Neuron (in vitro differentiated cells): ENCODE results near the gene CCDC149.
"Not testable (repeated sequence)": the region's sequence is repeated elsewhere in the genome, so short reads cannot be mapped to it uniquely, and the experiment has no call there.

Source experiments
- H2AFZ ChIP-seq: one replicate; pipeline ENCODE4 v1.6.1; 2013; ENCODE audit warnings: low read depth, mild to moderate bottlenecking, inconsistent platforms, low read length, moderate library complexity
- H3K27me3 ChIP-seq: one replicate; pipeline ENCODE4 v1.6.1; 2013; ENCODE audit warnings: low read length; ENCODE audit not compliant: insufficient read depth
- H3K36me3 ChIP-seq: one replicate; pipeline ENCODE4 v1.6.1; 2013; ENCODE audit warnings: low read length; ENCODE audit not compliant: insufficient read depth
- H3K4me1 ChIP-seq: one replicate; pipeline ENCODE4 v1.6.1; 2013; ENCODE audit warnings: low read length; ENCODE audit not compliant: insufficient read depth
- H3K4me3 ChIP-seq: 2 replicates; pipeline ENCODE4 v1.5.1; 2013; ENCODE audit warnings: mild to moderate bottlenecking, low read length, moderate library complexity
- H3K9me3 ChIP-seq: one replicate; pipeline ENCODE4 v1.6.1; 2013; ENCODE audit warnings: low read length

Gene CCDC149

DNA sequence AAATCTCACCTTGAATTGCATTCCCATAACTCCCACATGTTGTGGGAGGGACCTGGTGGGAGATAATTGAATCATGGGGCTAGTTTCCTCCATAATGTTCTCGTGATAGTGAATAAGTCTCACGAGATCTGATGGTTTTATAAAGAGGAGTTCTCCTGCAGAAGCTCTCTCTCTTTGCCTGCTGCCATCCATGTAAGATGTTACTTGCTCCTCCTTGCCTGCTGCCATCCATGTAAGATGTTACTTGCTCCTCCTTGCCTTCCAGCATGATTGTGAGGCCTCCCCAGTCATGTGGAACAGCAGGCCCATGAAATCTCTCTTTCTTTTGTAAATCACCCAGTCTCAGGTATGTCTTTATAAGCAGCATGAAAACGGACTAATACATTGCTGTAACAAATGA lies 3.2 kb downstream of the CCDC149 start:
- H2AFZ ChIP-seq, H3K36me3 ChIP-seq, H3K4me1 ChIP-seq, H3K4me3 ChIP-seq, H3K27me3 ChIP-seq: not testable (repeated sequence)
- peaks cover 18% of the 10 kb centered on the region for H3K9me3 ChIP-seq

DNA sequence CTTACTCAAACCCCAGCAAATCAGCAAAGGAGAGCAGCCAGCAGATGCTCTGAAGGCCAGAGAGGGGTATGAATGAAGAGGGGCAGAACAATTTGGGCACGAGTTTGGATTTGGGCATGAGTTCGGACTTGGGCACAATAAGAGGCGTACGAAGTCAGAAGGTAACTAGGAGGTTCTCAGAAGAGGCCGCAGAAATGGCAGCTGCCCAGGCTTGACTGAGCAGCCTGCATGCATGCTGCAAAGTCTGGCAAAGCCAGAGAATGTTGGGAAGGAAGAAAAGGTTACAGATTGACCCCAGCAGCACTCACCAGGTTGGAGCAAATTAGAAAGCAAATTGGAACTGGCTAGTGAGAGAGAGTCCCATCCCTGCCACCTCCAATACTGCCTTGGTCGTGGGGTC lies 15.2 kb downstream of the CCDC149 start:
- Histone ChIP-seq H3K27me3 (no peaks in the 10 kb centered on the region), H2AFZ (no peak overlapping the region), H3K9me3 (no peaks in the 10 kb centered on the region), H3K4me1 (no peaks in the 10 kb centered on the region), H3K4me3 (no peak overlapping the region), H3K36me3 (no peaks in the 10 kb centered on the region)

DNA sequence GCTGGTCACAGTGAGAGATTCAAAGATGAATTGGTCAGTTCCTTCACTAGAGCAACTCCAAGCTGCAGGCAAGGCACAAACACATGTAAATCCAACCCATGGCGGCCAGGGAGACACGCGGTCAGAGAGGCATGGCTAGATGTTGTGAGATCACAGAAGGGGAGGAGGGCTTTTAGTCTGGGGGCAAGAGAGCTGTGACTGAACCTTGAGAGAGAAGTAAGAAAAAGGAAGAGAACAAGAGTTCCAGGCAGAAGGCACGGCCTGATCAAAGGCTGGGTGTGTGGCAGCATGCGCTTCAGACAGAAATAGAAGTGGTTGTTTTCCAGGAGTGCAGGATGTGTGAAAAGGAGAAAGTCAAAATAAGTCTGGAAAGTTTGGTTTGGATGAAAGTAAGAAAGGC lies 15.9 kb downstream of the CCDC149 start:
- H3K4me1 ChIP-seq = no peaks in the 10 kb centered on the region
- no peaks in the 10 kb centered on the region for H3K27me3 ChIP-seq
- no peaks in the 10 kb centered on the region for H3K36me3 ChIP-seq
- no peak overlapping the region for H2AFZ ChIP-seq
- no peaks in the 10 kb centered on the region for H3K9me3 ChIP-seq
- no peak overlapping the region for H3K4me3 ChIP-seq

DNA sequence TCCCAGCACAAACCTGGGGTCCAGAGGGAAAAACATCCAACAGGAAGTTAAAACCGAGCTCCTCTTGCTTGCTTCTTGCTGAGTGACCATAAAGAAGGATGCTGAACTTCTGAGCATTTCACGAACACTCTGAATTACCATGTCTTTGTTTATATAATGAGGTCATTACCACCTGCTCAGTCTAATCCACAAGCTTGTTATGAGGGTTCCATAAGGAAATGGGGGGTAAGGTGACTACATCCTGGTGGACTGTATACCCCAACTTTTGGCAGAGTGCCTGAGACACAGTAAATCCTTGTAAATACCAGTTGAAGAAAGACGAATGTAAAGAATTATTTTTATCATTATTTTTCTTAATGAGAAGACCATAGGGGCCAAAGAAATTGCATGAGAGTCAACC lies 16.8 kb downstream of the CCDC149 start:
- H3K36me3 ChIP-seq = no peaks in the 10 kb centered on the region

DNA sequence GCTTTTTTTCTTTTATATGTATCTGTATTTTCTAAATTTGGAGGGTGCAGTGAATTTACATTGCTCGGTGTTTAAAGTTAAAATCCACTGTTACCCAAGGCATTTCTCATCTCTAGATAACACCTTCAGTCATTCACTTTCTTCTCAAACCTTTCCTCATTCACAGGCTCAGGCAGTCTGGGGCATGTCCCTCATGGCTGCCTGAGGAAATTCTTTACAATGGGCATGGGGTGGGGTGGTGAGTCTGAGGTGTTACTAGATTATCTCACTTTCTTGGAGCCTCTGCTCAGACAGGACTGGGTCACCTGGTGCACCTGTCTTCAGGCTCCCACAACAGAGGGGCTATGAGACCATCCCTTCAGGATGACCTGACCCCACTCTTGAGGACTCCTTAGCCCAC lies 17.4 kb downstream of the CCDC149 start:
- Histone ChIP-seq H3K9me3 (no peaks in the 10 kb centered on the region), H3K36me3 (no peaks in the 10 kb centered on the region), H2AFZ (no peak overlapping the region), H3K27me3 (no peaks in the 10 kb centered on the region), H3K4me3 (no peak overlapping the region), H3K4me1 (no peaks in the 10 kb centered on the region)

More for the DNA sequence above, 16.8 kb downstream of the CCDC149 start:
- Histone ChIP-seq H3K27me3 (no peaks in the 10 kb centered on the region), H3K4me1 (no peaks in the 10 kb centered on the region), H2AFZ (no peak overlapping the region), H3K9me3 (no peaks in the 10 kb centered on the region), H3K4me3 (no peak overlapping the region)

DNA sequence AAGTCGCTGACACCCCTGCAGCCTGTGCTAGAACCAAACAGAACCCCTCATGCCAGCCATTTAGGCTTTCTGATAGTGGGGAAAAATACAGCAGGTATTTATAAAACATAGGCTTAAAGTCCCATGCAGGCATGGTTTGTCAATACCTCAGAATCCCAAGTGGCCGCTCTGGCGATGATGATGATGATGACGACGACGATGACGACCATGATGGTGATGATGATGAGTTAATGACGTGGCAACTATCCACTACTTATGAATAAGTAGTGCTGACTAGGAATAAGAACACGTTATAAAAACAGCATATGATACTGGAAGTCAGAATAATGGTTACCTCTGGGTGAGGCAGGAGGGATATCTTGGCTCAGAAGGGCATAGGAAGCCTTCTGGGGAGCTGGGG lies 18.0 kb downstream of the CCDC149 start:
- H3K4me3 ChIP-seq = no peak overlapping the region

DNA sequence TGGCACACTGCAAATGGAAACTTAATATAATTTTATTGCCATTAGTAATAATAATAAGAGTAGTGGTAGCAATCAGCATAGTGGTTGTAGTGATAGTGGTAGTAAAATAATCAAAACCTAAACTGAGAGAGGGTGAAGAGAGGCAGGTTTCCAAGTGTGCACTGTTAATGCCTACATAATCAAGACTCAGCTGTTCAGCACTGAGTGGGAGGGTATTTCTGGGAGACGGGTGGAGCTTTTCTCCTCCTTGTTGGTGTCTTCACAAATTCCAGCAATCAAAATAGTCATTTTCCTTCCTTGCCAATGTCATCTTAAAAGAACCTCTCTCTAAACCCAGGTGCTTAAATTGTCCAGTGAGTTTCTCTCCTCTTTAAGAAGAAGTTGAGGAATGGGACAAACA lies 18.6 kb downstream of the CCDC149 start:
- Histone ChIP-seq H3K4me1 (no peaks in the 10 kb centered on the region), H3K27me3 (no peaks in the 10 kb centered on the region), H3K9me3 (no peaks in the 10 kb centered on the region), H3K4me3 (no peak overlapping the region), H2AFZ (no peak overlapping the region), H3K36me3 (no peaks in the 10 kb centered on the region)

More for the DNA sequence above, 18.0 kb downstream of the CCDC149 start:
- Histone ChIP-seq H3K9me3 (no peaks in the 10 kb centered on the region), H3K4me1 (no peaks in the 10 kb centered on the region), H2AFZ (no peak overlapping the region), H3K27me3 (no peaks in the 10 kb centered on the region), H3K36me3 (no peaks in the 10 kb centered on the region)

DNA sequence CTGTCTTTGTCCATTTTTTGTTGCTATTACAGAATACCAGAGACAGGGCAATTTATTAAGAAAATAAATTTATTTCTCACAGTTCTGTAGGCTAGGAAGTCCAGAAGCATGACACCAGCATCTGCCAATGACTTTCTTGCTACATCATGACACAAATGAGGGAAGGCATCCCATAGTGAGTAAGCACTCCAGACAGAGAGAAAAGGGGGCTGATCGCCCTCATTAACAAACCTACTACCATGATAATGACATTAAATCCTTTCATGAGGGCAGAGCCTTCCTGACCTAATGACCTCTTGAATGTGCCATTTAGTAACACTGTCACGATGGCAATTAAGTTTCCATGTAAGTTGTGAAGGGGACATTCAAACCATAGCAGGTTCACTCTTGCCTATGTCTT lies 20.1 kb downstream of the CCDC149 start:
- Histone ChIP-seq H3K36me3 (no peaks in the 10 kb centered on the region), H3K9me3 (no peaks in the 10 kb centered on the region), H3K27me3 (no peaks in the 10 kb centered on the region), H2AFZ (no peak overlapping the region), H3K4me1 (no peaks in the 10 kb centered on the region), H3K4me3 (no peak overlapping the region)

DNA sequence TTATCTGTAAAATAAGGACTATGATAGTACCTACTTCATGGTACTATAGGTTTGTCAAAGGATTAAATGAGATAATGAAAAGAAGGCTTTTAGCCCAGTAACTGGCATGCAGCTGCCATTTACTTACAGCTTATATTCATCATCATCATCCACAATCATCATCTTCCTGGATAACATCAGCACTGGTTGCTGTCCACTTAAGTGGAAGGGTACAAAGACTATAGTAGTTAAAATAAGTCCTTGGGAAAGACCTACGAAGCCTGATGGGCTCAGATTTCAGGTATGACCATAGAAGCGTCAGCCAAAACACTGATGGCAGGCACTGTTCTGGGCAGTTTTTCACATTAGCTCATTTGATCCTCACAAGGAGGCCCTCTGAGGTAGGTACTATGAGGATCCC lies 20.6 kb downstream of the CCDC149 start:
- H3K4me1 ChIP-seq = no peaks in the 10 kb centered on the region
- H3K9me3 ChIP-seq = no peaks in the 10 kb centered on the region
- no peaks in the 10 kb centered on the region for H3K36me3 ChIP-seq
- H2AFZ ChIP-seq = no peak overlapping the region
- H3K4me3 ChIP-seq = no peak overlapping the region
- H3K27me3 ChIP-seq = no peaks in the 10 kb centered on the region

DNA sequence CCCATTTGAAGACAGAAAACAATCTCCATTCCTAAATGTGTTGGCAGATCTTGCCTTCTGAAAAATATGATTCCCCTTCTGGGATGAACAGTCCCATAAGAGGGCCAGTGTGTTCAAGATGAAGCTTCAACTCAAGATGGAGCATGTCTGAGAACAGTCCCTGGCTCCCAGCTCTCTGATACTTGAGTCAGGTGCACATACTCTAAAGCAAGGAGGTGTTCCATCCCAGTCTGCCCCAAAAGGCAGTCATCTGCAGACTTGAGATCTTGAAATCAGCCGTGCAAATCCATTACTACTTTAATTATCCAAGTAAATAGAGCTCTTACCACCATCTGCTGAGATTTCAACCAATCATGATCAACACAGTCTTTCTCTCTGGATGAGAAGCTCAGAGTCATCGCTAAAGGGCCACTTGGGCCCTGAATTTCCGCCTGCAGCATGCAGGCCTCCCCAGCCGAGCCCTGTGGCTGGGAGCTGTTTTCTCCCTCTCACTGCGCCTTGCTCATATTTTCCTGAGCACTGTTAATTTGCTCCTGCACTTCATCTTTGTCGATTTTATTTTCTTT lies 22.2 kb downstream of the CCDC149 start:
- Histone ChIP-seq H3K9me3 (no peaks in the 10 kb centered on the region), H3K4me3 (no peak overlapping the region), H2AFZ (no peak overlapping the region), H3K4me1 (no peaks in the 10 kb centered on the region), H3K36me3 (no peaks in the 10 kb centered on the region), H3K27me3 (no peaks in the 10 kb centered on the region)

DNA sequence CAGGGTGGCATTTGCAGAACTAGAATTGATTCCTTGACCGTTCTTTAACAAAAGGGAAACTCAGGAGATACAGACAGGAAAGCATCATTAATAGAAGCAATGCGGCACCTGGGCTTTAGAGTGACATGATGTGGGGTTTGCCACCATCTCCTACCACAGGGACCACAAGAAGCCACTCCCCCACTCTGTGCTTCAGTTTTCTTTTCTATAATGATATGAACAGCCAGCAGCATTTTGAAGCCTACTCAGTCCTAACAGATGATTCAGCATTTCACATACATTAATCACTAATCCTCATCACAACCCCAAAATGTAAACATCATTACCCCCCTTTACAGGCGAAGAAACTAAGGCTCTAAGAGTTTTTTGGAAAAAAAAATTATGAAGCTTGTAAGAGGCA lies 22.9 kb downstream of the CCDC149 start:
- peaks cover 5% of the 10 kb centered on the region for H3K4me1 ChIP-seq
- no peaks in the 10 kb centered on the region for H3K36me3 ChIP-seq
- H3K9me3 ChIP-seq = no peaks in the 10 kb centered on the region
- H3K4me3 ChIP-seq = no peak overlapping the region
- H2AFZ ChIP-seq = no peak overlapping the region
- no peaks in the 10 kb centered on the region for H3K27me3 ChIP-seq

DNA sequence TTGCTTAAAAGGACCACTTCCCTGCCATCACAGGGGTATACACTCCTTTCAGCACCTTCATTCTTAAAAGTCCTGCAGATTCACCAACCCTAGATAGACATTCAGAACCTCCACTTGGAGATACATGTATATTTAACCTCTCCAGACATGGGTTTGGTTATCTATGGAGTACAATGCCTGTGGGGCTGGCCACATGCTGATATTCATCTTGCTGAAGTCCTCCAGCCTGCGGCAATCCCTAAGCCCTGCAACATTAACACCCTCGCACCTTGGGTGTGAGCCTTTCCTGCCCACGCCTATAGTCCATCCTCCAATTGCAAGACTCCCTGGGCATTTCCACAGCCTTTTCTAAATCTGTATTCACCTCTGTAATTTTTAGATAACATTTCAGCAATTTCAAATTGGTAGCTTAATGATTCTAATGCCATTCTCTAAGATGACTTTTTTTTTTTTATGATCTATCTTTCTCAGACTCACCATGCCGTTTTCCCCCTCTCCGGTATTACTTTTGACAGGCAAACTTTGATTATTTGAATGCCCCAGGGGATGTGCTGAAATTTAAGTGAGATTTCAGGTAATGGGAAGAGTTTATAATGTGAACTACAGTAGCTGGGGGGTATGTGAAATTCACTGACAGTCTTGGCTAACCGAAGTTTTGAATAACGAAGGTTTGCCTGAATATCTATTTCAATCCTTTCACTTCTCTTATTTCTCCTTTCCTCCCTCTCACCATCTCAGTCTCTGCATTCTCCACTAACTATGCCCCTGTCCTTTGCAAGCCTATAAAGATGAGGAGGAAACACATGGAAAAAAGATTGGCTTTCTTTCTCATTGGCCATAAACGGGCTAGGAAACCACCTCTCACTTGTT lies 24.1 kb downstream of the CCDC149 start:
- Histone ChIP-seq H3K27me3 (no peaks in the 10 kb centered on the region), H3K36me3 (no peaks in the 10 kb centered on the region), H3K4me1 (peaks cover 8% of the 10 kb centered on the region), H3K4me3 (no peak overlapping the region), H2AFZ (no peak overlapping the region), H3K9me3 (no peaks in the 10 kb centered on the region)

DNA sequence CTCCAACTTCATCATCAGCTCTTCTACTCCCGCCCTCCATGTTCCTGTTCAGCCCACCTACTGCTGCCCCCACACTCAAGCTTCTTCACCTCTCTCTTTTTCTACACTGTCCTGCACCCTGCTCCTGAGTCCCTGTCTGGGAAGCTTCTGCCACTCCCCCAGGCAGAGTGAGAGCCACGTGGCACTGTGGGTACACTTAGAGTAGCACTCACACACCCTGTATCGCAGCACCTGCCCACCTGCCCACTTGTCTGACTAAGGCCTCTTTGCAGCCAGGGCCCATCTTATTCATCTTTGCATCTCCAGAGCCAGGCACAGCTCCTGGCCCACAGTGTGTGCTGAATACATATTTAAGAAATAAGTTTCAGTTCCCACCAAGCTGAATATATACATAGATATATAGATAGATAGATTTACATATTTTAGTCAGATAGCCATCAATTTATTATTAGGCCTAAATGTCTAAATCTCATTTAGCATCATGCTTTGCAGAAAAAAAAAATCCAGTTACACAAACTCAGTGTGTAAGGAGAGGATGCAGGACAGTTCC lies 24.9 kb downstream of the CCDC149 start:
- Histone ChIP-seq H3K27me3 (no peaks in the 10 kb centered on the region), H3K4me3 (no peak overlapping the region), H3K36me3 (no peaks in the 10 kb centered on the region), H2AFZ (no peak overlapping the region), H3K4me1 (peaks cover 8% of the 10 kb centered on the region), H3K9me3 (no peaks in the 10 kb centered on the region)
